IPS-15b (cell line): ENCODE measurements around the gene C1R.

Experiments
- H3K27me3 ChIP-seq: one replicate; pipeline ENCODE4 v1.6.1; 2013; ENCODE audit warnings: low read length; ENCODE audit not compliant: control insufficient read depth, insufficient read depth
- H3K36me3 ChIP-seq: one replicate; pipeline ENCODE4 v1.6.1; 2013; ENCODE audit warnings: low read length; ENCODE audit not compliant: control insufficient read depth, insufficient read depth
- H3K4me1 ChIP-seq: one replicate; pipeline ENCODE4 v1.6.1; 2013; ENCODE audit warnings: mild to moderate bottlenecking, low read length; ENCODE audit not compliant: control insufficient read depth, insufficient read depth
- H3K4me3 ChIP-seq: one replicate; pipeline ENCODE4 v1.5.1; 2013; ENCODE audit warnings: low read depth, low read length
- H3K9ac ChIP-seq: one replicate; pipeline ENCODE4 v1.6.1; 2013; ENCODE audit warnings: low read depth, mild to moderate bottlenecking, low read length
- H3K9me3 ChIP-seq: one replicate; pipeline ENCODE4 v1.6.1; 2013; ENCODE audit warnings: mild to moderate bottlenecking, low read length; ENCODE audit not compliant: control insufficient read depth, insufficient read depth

Gene C1R

GRCh38 chr12:7106082-7106481 lies 13.8 kb upstream of the C1R start:
- Histone ChIP-seq H3K36me3 (peaks cover 3% of the 10 kb centered on the region), H3K4me1 (peaks cover 3% of the 10 kb centered on the region), H3K4me3 (no peak overlapping the region), H3K9ac (no peak overlapping the region), H3K9me3 (no peaks in the 10 kb centered on the region), H3K27me3 (no peaks in the 10 kb centered on the region)

- no peak overlapping the region for H3K9ac ChIP-seq
- H3K36me3 ChIP-seq: peaks cover 10% of the 10 kb centered on the region
- no peak overlapping the region for H3K4me3 ChIP-seq
Measured at GRCh38 chr12:7103837-7104584, 11.8 kb upstream of the C1R start.

GRCh38 chr12:7102582-7102981 lies 10.3 kb upstream of the C1R start:
- H3K4me3 ChIP-seq: no peak overlapping the region
- H3K27me3 ChIP-seq: no peaks in the 10 kb centered on the region
- H3K9me3 ChIP-seq: no peaks in the 10 kb centered on the region
- peaks cover 10% of the 10 kb centered on the region for H3K36me3 ChIP-seq
- no peaks in the 10 kb centered on the region for H3K4me1 ChIP-seq
- H3K9ac ChIP-seq: no peak overlapping the region

More at GRCh38 chr12:7103837-7104584, 11.8 kb upstream of the C1R start:
- Histone ChIP-seq H3K4me1 (no peaks in the 10 kb centered on the region), H3K27me3 (no peaks in the 10 kb centered on the region), H3K9me3 (no peaks in the 10 kb centered on the region)

- Histone ChIP-seq H3K4me1 (no peaks in the 10 kb centered on the region), H3K9ac (no peak overlapping the region), H3K27me3 (no peaks in the 10 kb centered on the region), H3K36me3 (peaks cover 10% of the 10 kb centered on the region), H3K9me3 (no peaks in the 10 kb centered on the region), H3K4me3 (no peak overlapping the region)
Measured at GRCh38 chr12:7101694-7102131, 9.5 kb upstream of the C1R start.

- Histone ChIP-seq H3K4me3 (no peak overlapping the region), H3K9ac (no peak overlapping the region), H3K27me3 (no peaks in the 10 kb centered on the region), H3K36me3 (peaks cover 10% of the 10 kb centered on the region), H3K9me3 (no peaks in the 10 kb centered on the region), H3K4me1 (no peaks in the 10 kb centered on the region)
Measured at GRCh38 chr12:7101047-7101693, 8.9 kb upstream of the C1R start.

- H3K9ac ChIP-seq: no peak overlapping the region
- peaks cover 6% of the 10 kb centered on the region for H3K4me1 ChIP-seq
- no peak overlapping the region for H3K4me3 ChIP-seq
- H3K9me3 ChIP-seq: no peaks in the 10 kb centered on the region
- H3K36me3 ChIP-seq: peaks cover 10% of the 10 kb centered on the region
- H3K27me3 ChIP-seq: no peaks in the 10 kb centered on the region
Measured at GRCh38 chr12:7100239-7100638, 8.0 kb upstream of the C1R start.

GRCh38 chr12:7099290-7099996 lies 7.2 kb upstream of the C1R start:
- Histone ChIP-seq H3K27me3 (no peaks in the 10 kb centered on the region), H3K9ac (no peak overlapping the region), H3K9me3 (no peaks in the 10 kb centered on the region), H3K4me1 (peaks cover 6% of the 10 kb centered on the region), H3K4me3 (no peak overlapping the region), H3K36me3 (peaks cover 9% of the 10 kb centered on the region)

- Histone ChIP-seq H3K9ac (no peak overlapping the region), H3K36me3 (peaks cover 6% of the 10 kb centered on the region), H3K27me3 (no peaks in the 10 kb centered on the region), H3K9me3 (no peaks in the 10 kb centered on the region), H3K4me3 (no peak overlapping the region), H3K4me1 (peaks cover 8% of the 10 kb centered on the region)
Measured at GRCh38 chr12:7096979-7097378, 4.7 kb upstream of the C1R start.

GRCh38 chr12:7096006-7096932 lies 4.0 kb upstream of the C1R start:
- H3K27me3 ChIP-seq: no peaks in the 10 kb centered on the region
- no peaks in the 10 kb centered on the region for H3K9me3 ChIP-seq
- no peak overlapping the region for H3K9ac ChIP-seq
- peaks cover 9% of the 10 kb centered on the region for H3K4me1 ChIP-seq
- no peak overlapping the region for H3K4me3 ChIP-seq
- H3K36me3 ChIP-seq: peaks cover 6% of the 10 kb centered on the region

GRCh38 chr12:7093892-7094291 lies 1.6 kb upstream of the C1R start:
- H3K9ac ChIP-seq: no peak overlapping the region
- peaks cover 19% of the 10 kb centered on the region for H3K4me1 ChIP-seq
- H3K9me3 ChIP-seq: no peaks in the 10 kb centered on the region
- no peak overlapping the region for H3K4me3 ChIP-seq
- H3K36me3 ChIP-seq: no peaks in the 10 kb centered on the region
- H3K27me3 ChIP-seq: no peaks in the 10 kb centered on the region

GRCh38 chr12:7093486-7093885 lies 1.2 kb upstream of the C1R start:
- H3K9me3 ChIP-seq: no peaks in the 10 kb centered on the region
- H3K9ac ChIP-seq: no peak overlapping the region
- H3K27me3 ChIP-seq: no peaks in the 10 kb centered on the region
- no peak overlapping the region for H3K4me3 ChIP-seq
- H3K36me3 ChIP-seq: no peaks in the 10 kb centered on the region
- H3K4me1 ChIP-seq: peaks cover 19% of the 10 kb centered on the region
